Activated CD4-positive, alpha-beta T cell treated with anti-CD3 and anti-CD28 coated beads for 48 hours (primary cell): ENCODE results near the gene IL1A.

Experiments
- DNase-seq: peaks from one replicate; pipeline ENCODE4 v3.0.0-alpha.2; 2020

The IL1A gene

DNA sequence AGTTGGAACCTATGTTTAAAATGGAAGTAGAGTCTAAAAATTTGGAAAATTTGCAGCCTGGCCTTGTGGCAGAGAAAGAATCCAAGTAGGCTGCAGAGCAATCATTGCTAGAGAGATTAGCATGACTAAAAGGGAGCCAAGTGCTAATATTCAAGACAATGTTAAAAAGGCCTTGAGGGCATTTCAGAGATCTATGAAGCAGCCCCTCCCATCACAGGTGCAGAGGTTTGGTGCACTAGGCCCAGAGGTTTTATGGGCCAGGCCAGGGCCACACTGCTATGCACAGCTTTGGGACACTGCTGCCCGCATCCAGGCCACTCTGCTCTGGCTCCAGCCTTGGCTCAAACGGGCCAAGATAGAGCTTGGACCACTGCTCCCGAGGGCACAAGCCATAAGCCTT, 6.7 kb upstream of the IL1A start:
- no peak for DNase-seq

DNA sequence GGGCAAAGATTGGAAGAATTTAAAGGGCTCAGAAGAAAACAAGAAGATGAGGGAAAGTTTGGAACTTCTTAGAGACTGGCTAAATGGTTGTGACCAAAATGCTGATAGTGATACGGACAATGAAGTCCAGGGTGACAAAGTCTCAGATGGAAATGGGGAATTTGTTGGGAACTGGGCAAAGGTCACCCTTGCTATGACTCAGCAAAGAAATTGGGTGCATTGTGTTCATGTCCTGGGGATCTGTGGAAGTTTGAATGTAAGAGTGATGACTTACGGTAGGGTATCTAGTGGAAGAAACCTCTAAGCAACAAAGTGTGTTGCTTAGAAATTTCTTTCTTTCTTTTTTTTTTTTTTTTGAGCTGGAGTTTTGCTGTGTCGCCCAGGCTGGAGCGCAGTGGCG, 6.0 kb upstream of the IL1A start:
- no peak for DNase-seq

DNA sequence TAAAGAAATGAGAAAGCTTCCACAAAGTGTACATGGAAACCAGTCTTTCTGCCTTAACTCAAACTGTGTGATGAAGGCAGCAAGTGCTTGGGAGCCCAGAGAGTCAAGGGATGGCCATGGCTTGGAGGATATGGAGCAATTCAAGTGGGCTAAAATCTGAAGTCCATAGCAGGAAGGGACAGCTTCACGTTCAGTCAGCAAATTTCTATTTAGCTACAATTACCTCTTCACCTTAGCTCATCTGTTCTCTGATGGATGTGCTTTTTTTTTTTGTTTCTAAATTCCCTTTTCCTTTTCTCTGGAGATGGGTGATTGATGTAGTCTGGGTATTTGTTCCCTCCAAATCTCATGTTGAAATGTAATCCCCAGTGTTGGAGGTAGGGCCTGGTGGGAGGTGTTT, 4.9 kb upstream of the IL1A start:
- DNase-seq, result no peak

DNA sequence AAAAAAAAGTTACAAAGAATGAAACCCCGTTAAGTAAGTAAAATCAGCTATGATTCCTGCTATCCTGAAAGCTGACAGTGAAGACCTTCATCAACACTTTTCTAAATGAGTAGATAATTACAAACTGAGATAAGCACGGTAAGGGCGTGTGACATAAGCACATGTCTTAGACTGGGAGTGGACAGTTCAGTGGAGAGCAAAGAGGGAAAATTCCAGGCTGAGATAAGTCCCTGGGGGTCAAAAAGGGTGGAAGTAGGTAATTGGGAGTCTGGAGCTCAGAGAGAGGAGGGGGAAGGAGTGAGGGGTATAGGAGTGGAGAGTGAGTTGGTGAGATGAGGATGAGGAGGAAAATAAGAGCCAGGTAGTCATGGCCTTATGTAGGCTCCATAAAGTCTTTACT, 4.4 kb upstream of the IL1A start:
- no peak for DNase-seq

DNA sequence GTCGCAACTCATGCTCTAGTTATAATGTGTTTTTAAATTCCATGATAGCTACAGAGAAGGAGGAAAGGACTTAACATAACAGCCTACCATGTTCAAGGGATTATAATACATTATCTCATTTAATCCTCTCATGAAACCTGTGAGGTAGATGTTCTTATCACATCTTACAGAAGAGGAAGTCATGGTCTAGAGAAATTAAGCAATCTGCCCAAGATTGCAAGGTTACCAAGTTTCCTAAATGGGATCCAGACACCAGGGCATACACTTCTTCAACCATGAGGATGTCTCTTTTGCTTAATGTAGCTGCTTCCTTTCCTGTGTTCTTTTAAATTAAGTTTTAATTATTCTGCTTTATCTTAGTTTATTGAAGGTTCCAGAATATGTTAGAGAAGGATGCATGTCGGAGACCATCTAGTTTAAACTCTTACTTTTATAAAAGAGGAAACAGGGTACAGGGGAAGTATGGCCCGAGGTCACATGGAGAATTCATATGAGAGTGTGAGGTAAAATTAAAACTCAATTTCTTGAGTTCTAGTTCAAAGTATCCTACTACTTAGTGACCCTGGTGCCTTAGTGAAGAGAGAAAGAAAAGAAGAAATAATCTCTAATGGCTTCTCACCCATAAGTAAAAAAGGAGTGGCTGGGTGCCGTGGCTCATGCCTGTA, 3.6 kb upstream of the IL1A start:
- DNase-seq, result no peak

DNA sequence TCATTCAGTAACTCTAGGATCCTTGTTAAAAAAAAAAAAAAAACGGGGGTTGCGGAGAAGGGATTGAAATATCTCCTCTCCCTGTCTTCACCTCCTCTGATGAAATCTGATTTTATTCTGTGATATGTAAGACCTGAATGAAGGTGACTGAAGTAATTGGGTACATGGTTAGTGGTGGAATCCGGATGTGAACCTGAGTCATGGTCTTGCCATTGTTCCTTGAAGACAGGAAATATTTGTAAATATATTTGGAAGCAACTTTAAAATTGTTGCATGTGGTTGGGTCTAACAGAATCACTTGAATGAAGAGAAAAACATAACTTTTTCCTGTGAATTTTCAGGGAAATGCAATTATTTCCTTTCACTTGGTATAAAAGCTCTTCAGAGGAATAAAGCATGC, 3.0 kb upstream of the IL1A start:
- DNase-seq, result no peak

DNA sequence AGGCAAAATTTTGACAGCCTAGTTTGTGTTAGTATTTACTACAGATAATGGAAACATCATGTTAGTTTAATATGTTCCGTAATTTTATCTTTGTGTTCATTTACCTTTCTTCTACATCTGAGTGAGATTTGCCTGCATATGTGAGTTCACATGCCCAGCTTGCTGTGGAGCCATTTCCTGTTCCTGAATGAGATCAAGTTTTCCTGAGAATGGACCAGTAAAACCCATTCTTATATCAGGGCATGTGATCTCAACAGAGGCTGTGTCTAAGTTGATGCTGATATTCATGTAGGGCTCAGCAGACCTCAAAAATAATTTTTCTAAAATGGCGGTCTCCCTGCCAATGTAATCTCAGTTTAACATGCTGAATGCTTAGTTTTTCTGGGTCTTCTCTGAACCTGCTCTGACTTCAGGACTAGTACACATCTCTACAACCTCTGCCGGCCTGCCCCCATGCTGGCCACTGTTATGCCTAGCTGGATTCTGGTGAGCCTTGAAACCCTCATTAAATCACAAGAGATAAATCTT, 1.0 kb downstream of the IL1A start:
- DNase-seq, result no peak

DNA sequence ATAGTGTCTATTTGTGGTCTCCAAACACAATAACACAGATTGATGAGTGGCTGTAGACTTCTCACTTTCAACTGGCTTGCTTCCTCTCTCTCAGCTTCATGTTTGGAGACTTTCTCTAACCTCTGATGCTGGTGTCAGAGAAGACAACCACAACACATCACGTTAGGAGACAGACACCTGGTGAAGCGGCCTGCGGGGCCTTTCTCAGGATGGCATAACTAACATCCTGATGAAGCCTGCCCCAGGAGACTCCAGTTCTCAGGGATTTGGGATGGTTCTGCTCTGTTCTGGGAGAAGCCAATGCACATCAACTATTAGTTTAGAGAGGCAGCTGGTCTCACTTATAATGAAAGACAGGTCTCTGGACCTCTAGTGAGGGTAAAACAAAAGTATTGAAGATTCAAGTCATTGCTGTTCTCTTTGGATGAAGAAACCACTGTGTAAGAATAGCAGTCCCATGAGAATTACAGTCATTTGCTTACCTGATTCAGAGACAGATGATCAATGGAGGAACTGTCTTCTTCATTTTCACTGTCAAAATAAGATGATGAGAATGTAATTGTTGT, 2.0 kb downstream of the IL1A start:
- no peak for DNase-seq

DNA sequence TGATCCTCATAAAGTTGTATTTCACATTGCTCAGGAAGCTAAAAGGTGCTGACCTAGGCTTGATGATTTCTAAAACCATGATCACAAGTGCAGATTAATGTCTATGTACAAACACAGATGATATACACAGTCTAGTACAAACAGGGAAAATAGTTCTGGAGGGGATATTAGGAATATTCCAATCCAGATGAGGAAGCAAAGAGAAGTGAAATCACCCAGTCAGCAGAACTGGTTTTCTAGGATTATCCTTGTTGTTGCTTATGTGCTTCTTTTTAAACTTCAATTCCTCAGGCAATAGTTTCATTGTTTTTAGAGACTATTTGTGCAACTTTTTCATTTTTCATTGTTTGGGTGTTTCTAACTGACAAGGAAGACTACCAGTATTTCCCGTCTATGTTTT, 4.7 kb downstream of the IL1A start:
- no peak for DNase-seq

DNA sequence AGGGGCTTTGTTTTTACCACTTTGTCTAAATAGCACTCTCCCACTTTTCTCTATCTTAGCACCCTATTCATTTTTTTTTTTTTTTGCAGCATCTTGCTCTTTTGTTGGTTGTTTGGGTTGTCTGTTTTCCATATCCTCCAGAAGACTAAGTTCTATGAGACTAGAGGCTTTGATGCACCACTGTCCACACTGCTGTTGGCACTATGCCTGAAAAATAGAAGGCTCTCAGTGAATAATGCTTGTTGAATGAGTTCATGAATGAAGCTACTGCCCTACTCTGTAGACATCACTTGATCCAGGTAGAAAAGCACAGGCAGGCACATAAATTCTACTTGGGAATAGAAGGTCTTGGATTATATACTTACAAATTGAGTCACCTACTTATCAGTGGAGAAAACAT, 7.3 kb downstream of the IL1A start:
- DNase-seq, result no peak

DNA sequence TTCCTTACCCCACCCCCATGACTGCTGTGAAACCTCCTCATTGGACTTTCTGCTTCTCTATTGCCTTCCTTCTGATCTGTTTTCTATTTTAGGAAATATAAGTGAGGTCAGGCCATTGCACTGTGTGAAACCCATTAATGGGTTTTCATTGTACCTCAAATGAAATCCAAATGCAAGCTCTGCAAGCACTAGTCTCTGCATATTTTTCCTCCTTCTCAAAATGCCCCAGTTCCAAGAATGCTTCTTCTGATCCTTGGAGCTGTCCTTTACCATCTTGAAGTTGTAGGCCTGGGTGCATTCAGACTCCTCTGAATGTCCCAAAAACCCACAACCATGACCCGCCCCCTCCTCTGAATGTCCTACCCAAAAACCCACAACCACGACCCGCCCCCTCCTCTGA, 8.2 kb downstream of the IL1A start:
- DNase-seq, result no peak

DNA sequence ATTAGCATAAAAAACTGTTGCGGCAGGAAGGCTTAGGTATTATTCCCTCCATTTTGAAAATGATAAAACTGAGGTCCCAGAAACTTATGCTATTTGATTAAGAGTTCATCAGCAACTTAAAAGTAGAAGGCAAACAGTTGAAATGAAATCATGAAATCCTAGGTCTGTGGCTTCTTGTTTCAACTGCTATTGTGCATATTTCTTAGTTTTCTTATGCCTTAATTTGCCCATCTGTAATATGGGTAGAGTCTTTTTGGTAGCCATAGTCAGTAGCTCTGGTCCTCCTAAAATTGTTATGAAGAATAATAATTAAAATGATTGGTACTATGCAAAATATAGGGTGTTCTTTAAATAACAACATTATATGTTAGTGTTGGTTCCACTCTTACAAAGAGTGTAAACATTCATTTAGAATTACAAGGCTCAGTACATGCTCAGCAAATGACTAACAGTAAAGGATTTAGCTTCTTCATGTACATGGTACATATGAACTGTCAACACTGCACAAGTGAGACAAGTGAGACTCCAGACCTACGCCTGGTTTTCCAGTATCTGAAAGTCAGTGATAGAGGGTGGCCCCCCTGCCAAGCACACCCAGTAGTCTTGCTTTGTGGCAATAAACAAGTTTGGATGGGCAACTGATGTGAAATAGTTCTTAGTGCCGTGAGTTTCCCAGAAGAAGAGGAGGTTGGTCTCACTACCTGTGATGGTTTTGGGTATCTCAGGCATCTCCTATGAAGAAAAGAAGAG, 9.6 kb downstream of the IL1A start:
- no peak for DNase-seq

DNA sequence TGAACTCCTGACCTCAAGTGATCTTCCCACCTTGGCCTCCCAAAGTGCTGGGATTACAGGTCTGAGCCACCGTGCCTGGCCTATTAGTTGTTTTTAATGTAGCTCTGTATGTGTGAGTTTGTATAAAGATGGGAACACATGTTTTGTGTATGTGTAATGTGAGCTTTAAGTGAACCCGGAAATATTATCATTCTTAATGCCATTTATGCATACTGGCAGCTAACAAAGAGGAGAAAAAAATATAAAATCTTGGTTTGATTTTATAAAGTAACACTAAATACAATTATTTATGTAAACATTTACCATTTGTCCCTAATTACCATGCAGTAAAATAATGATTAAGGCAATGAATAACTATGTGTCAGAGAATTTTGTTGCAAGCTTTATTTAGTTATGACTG, 10.7 kb downstream of the IL1A start:
- no peak for DNase-seq

DNA sequence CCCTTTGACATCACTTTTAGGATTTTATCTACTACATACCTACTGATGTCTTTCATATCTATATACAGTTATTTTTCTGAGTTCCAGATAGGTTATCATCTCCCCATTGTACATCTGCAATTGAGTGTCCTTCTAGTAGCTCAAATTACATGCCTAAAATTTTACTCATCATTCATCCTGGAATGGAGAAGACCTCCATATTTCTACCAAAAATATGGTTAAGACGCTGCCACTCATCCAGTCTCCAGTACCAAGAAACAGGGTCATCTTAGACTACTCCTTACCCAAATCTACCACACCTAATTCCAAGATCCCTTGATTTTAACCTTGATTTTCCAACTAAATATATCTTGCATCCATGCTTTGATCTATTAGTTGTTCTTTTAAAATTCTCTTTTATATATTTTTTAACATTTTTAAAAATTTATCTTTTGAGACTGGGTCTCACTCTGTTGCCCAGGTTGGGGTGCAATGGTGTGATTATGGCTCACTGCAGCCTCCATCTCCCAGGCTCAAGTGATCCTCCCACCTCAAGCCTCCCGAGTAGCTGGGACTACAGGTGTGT, 11.3 kb downstream of the IL1A start:
- no peak for DNase-seq

DNA sequence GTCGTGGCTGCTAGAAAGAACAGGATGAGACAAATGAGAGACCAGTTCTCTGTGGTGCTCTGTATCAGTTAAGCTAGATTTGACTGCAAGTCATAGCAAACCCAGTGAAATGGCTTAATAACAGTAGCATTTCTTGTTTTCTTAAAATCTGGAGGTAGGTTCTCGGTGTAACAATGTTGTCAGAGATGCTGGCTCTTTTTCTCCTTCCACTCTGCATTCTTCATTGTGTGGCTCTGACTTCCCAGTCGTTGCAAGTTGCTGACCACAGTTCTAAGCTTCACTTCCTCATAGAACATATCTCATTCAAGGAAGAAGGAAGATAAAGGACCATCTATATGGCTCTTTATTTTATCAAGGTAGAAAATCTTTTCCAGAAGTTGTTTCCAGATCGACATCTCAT, 12.0 kb downstream of the IL1A start:
- no peak for DNase-seq

DNA sequence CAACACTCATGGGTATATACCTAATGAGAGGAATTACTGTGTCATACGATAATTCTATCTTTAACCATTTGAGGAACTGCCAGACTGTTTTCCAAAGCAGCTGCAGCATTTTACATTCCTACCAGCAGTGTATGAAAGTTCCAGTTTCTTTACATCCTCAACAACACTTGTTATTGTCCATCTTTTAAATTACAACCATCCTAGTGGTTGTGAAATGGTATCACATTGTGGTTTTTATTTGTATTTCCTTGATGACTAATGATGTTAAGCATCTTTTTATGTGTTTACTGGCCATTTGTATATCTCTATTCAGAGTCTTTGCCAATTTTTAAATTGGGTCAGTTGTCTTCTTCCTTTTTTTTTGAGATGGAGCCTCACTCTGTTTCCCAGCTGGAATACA, 15.9 kb downstream of the IL1A start:
- DNase-seq, result no peak

DNA sequence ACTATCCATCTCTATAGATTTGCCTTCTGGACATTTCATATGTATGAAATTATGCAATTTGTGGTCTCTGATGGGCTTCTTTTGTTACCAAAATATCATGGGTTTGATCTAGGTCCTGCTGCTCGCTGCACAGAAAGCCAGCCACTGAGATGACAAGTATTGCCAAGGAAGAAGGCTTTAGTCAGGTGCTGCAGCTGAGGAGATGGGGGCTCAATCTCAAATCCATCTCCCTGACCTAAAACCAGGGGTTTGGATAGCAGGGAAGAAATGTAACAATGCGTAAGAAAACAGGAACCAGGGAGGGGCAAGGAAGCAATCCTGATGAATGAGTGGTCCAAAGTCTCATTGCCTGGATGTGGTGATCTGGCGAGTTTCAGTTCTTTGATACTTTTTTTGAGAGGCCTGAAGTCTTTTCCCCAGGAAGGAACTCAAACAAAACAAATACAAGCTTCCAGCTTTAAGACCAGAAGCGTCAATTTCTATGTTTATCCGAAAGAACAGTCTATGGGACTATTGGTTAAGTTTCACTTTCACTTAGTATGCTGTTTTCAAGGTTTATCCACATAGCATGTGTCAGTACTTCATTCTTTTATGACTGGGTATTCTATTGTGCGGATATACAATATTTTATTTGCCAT, 16.5 kb downstream of the IL1A start:
- DNase-seq, result no peak

DNA sequence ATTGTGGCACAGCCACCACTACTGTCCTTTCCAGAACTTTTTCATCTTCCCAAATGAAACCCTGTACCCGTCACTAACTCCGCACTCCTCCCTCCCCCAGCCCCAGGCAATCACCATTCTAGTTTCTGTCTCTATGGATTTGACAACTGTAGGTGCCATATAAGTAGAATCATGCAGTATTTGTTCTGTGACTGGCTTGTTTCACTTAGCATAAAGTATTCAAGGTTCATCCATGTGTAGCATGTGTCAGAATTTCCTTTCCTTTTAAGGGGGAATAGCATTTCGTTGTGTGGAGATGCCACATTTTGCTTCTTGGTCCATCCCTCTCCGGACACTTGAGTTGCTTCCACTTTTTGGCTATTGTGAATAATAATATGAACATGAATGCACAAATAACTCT, 19.0 kb downstream of the IL1A start:
- no peak for DNase-seq

DNA sequence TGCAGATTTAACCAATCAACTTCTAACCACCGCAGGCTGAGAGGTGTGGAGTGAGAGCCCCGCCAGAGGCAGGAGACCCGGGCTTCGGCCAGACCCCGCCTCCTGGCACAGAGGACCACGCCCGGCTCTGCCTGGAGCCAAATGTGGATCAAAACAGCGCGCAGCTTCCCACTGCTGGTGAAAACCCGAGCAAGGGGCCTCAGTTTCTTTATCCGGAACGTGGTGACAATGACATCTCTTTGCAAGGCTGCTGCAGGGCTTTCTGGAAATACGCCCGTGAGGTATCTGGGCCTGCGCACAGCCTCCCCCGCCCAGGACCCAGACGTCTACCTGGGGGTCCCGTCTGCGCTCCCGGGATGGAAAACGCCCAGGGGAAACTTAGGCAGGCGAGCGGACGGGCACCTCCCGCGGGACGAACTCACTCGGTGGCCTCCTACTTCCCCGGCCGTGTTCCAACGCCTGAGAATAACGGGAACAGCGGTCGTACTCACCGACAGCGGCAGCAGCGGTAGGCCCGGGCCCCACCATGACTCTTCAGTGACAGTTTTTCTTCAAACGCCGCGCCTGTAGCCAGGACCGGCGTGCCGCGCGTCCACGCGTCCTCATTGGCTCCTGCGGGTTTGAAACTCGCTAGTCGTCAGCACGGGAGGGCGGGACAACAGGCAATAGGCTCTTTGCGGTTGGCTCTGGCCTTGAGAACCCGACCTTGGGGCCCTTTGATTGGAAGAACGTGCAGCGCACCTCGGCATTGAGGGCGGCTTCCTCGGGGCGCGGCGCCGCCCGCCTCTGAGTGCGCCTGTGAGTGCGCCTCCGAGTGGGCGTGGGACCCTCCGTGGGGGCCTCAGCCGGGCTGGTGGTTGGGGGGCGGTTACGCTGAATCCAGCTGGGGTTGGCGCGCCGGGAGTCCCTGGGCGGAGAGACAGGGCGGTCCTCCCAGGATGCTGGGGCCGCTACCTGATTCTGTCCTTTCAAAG, 19.9 kb downstream of the IL1A start, which contains the start of gene CKAP2L:
CKAP2L (minus strand) TSS at position 539 of the 974 bp plus-strand sequence; CDS start at position 528, 11 bp downstream.
- DNase-seq, result peak; percentile 97

DNA sequence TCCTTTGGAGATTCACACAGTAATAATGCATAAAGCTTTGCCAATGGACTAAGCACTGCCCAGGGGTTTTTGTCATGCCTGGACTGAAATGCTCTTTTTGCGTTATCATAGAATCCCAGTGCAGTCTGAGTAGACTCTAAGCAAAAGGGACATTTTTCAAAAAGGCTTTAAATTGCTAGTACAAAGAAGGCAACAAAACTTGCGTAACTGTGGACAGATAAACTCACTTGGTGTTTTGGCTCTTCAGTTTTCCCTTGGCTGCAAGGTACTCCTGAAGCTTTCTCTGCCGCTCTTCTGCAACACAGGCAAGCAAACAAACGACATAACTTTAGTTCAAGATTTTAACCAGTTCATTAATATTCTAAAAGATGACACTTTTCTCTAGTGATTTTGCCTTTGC, 22.0 kb downstream of the IL1A start:
- DNase-seq, result no peak

DNA sequence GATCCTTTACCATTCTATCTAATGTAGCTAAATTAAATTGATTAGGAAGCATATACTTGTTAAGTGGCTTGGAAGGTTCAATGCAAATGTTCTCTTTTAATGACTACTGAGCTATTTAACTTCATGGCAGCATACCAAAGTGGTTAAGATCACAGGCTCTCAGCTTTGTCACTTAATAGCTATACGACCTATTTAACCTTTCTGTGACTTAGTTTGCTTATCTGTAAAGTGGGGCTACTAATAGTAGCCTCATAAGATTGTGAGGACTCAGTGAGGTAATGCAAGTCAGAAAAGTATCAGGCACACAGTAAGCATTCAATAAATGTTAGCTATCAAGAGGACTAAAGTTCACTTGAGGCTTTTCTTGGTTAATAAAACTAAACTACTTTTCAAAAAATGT, 24.1 kb downstream of the IL1A start:
- DNase-seq, result no peak

DNA sequence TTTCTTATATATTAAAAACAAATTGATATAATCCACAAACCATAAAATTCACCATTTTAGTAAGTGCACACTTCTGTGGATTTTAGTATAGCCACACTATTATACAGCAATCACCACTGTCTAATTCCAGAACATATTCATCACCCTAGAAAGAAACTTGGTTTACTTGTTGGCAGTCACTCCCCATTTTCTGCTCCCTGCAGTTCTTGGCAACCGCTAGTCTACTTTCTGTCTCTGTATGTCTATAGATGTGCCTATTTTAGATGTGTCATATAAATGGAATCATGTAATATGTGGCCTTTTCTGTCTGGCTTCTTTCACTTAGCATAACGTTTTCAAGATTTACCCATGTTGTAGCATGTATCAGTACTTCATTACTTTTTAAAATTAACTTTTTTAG, 25.6 kb downstream of the IL1A start:
- no peak for DNase-seq
